ENCODE data around the gene ADGRL4. TPM values are rescaled to one million over a fixed set of nuclear protein-coding genes. Genes with fewer than 3 reads are reported as not detected.

Gene ADGRL4
- 73.5 TPM for total RNA-seq

DNA sequence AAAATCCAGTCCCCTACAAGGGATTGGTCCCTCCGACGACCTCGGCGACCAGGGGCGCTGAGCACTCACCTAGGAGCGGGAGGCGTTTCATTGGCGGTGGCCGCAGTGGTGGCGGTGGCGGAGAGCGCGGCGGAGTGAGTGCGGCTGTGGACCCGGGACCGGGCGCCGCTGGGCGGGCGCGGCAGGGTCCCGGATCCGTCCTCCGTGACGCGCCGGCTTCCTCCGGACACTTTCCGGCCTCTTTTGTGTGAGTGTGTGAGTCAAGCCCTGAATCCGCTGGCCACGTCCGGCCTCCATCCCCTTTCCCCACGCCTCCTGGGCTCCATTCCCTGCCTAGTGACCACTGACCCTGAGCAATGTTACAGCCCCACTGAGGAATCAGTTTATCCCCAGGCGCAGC, at the start of gene ADGRL4:
Gene ADGRL4 (minus strand): TSS at position 167 of the 400 bp plus-strand sequence. CDS start 76 bp downstream, at position 91.
- intact Hi-C loops (cut with DNase I), result no loop called here
- no peaks in the 10 kb centered on the region for H3K36me3 ChIP-seq
- peak within 1 kb of the TSS in 1 of 2 donors; percentile 44 for H3K4me3 ChIP-seq

GRCh38 chr1:79055856-79056255, 49.3 kb upstream of the ADGRL4 start:
- no peak for TF ChIP-seq CTCF (IDR thresholded peaks at IDR 0.05)
- Histone ChIP-seq H3K9me3 (peaks cover 0 to 5% of the 10 kb centered on the region in 2 donors), H3K4me3 (no peak overlapping the region), H3K27ac (no peak overlapping the region), H3K27me3 (no peaks in the 10 kb centered on the region), H3K4me1 (no peaks in the 10 kb centered on the region), H3K36me3 (no peaks in the 10 kb centered on the region)
- no peak for DNase-seq (ENCODE audit: low spot score in 2 of 2)
- intact Hi-C loops (cut with DNase I), result no loop called here

More for the DNA sequence above, at the start of gene ADGRL4:
- H3K9me3 ChIP-seq, result no peaks in the 10 kb centered on the region
- DNase-seq (ENCODE audit: low spot score in 2 of 2), result peak in 1 of 2 donors; percentile 63
- no peaks in the 10 kb centered on the region for H3K27me3 ChIP-seq
- peak within 1 kb of the TSS in 1 of 2 donors; percentile 8 for H3K27ac ChIP-seq
- no peak for TF ChIP-seq CTCF (IDR thresholded peaks at IDR 0.05)
- H3K4me1 ChIP-seq, result no peaks in the 10 kb centered on the region

- intact Hi-C loops (cut with DNase I), result no loop called here
- TF ChIP-seq CTCF (IDR thresholded peaks at IDR 0.05), result no peak
- Histone ChIP-seq H3K4me3 (peak overlapping the region in 1 of 2 donors; percentile 53), H3K9me3 (no peaks in the 10 kb centered on the region), H3K4me1 (no peaks in the 10 kb centered on the region), H3K27ac (no peak overlapping the region), H3K36me3 (no peaks in the 10 kb centered on the region), H3K27me3 (no peaks in the 10 kb centered on the region)
- no peak for DNase-seq (ENCODE audit: low spot score in 2 of 2)
Measured at GRCh38 chr1:79052829-79053449, 46.4 kb upstream of the ADGRL4 start.

GRCh38 chr1:79044974-79045650, 38.6 kb upstream of the ADGRL4 start:
- Histone ChIP-seq H3K9me3 (no peaks in the 10 kb centered on the region), H3K36me3 (no peaks in the 10 kb centered on the region), H3K27ac (no peak overlapping the region), H3K27me3 (no peaks in the 10 kb centered on the region), H3K4me1 (no peaks in the 10 kb centered on the region), H3K4me3 (no peak overlapping the region)
- TF ChIP-seq CTCF (IDR thresholded peaks at IDR 0.05), result no peak
- intact Hi-C loops (cut with DNase I), result no loop called here
- no peak for DNase-seq (ENCODE audit: low spot score in 2 of 2)

DNA sequence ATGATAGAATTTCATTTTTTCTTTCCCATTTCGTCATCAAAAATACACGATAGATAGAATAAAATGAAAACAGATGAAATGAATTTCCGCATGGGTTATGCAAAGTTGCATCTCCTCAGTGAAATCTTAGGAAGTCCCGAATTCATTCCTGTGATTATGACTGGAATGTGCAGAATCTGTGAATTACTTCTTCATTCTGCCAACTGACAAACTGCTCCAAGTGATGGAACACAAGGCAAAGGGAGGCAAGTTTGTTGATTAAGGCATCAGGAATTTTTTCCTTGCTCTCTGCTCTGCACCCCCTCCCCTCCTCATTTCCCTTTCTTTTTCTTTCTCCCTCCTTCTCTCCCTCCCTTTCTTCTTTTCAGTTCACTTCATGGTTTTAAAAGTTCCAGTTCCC, 37.0 kb upstream of the ADGRL4 start:
- H3K4me1 ChIP-seq, result no peaks in the 10 kb centered on the region
- intact Hi-C loops (cut with DNase I), result no loop called here
- no peak overlapping the region for H3K27ac ChIP-seq
- no peaks in the 10 kb centered on the region for H3K27me3 ChIP-seq
- no peaks in the 10 kb centered on the region for H3K36me3 ChIP-seq
- TF ChIP-seq CTCF (IDR thresholded peaks at IDR 0.05), result no peak
- DNase-seq (ENCODE audit: low spot score in 2 of 2), result no peak
- no peak overlapping the region for H3K4me3 ChIP-seq
- H3K9me3 ChIP-seq, result no peaks in the 10 kb centered on the region

All from ascending aorta (tissue), 2 donors.